ENCODE results near the gene DLGAP1. TPM values are rescaled to one million over a fixed set of nuclear protein-coding genes. Genes with fewer than 3 reads are reported as not detected.

DLGAP1 gene
- total RNA-seq, 2 experiments from 2014 or later = 0.31 to 0.36 TPM

- ATAC-seq (ENCODE audit: poor library complexity) (no peak), DNase-seq (no peak)
- TF ChIP-seq CTCF (IDR thresholded peaks at IDR 0.05) = no peak
- Histone ChIP-seq H3K4me1 (ENCODE audit: insufficient read depth, low read length) (no peaks in the 10 kb centered on the region), H3K36me3 (ENCODE audit: insufficient read depth, low read length) (no peaks in the 10 kb centered on the region), H3K4me3 (ENCODE audit: low read length) (no peak overlapping the region), H3K9me3 (ENCODE audit: control insufficient read depth in 1 of 2, insufficient read depth in 1 of 2, low read length in 2 of 2) (no peaks in the 10 kb centered on the region), H3K27ac (ENCODE audit: low read depth in 1 of 2, low read length in 2 of 2) (no peak overlapping the region), H3K27me3 (ENCODE audit: control insufficient read depth in 1 of 2, insufficient read depth in 2 of 2, low read length in 2 of 2) (no peaks in the 10 kb centered on the region)
- intact Hi-C loops (cut with DNase I, micrococcal nuclease) = no loop called here
- H3K4me3 Mint-ChIP-seq = no peak overlapping the region
- CTCF ChIA-PET = no interaction called here
- no peaks in the 10 kb centered on the region for H3K36me3 Mint-ChIP-seq (ENCODE audit: low read depth)
- no peaks in the 10 kb centered on the region for H3K9me3 Mint-ChIP-seq
- H3K4me1 Mint-ChIP-seq (ENCODE audit: low read depth) = no peaks in the 10 kb centered on the region
- no peaks in the 10 kb centered on the region for H3K27me3 Mint-ChIP-seq
- POLR2A ChIA-PET = no interaction called here
- no peak overlapping the region for H3K27ac Mint-ChIP-seq
Observed at GRCh38 chr18:3914109-3914508, 541.0 kb downstream of the DLGAP1 start.

GRCh38 chr18:3912705-3913104, 542.4 kb downstream of the DLGAP1 start:
- H3K36me3 ChIP-seq (ENCODE audit: insufficient read depth, low read length) = no peaks in the 10 kb centered on the region

DNA sequence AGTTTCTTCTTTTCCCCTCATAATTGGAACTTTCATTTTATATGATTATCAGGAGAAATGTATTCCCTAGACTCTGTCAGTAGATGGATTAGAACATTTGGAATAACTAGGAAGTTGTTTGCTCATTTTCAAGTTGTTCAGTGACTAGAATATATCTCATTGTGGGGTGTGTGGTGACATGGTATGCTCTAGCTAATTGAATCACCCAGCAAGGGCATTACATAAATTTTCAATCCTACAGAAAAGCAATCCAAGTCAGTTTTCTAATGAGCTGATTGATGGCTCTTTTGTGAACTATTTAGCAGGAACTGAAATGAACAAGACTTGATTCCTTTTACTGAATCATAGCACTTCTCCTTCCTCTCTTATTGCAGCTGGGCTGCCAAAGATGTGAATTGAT, 543.7 kb downstream of the DLGAP1 start:
- ChIA-PET CTCF (no interaction called here), POLR2A (no interaction called here)
- Mint-ChIP-seq H3K4me1 (ENCODE audit: low read depth) (no peaks in the 10 kb centered on the region), H3K36me3 (ENCODE audit: low read depth) (no peaks in the 10 kb centered on the region), H3K9me3 (no peaks in the 10 kb centered on the region), H3K4me3 (no peak overlapping the region), H3K27me3 (no peaks in the 10 kb centered on the region), H3K27ac (no peak overlapping the region)
- Histone ChIP-seq H3K27ac (ENCODE audit: low read depth in 1 of 2, low read length in 2 of 2) (no peak overlapping the region), H3K4me1 (ENCODE audit: insufficient read depth, low read length) (no peaks in the 10 kb centered on the region), H3K9me3 (ENCODE audit: control insufficient read depth in 1 of 2, insufficient read depth in 1 of 2, low read length in 2 of 2) (peaks cover 0 to 3% of the 10 kb centered on the region in 2 experiments), H3K4me3 (ENCODE audit: low read length) (no peak overlapping the region), H3K27me3 (ENCODE audit: control insufficient read depth in 1 of 2, insufficient read depth in 2 of 2, low read length in 2 of 2) (no peaks in the 10 kb centered on the region), H3K36me3 (ENCODE audit: insufficient read depth, low read length) (no peaks in the 10 kb centered on the region)
- no peak for ATAC-seq (ENCODE audit: poor library complexity)
- intact Hi-C loops (cut with DNase I, micrococcal nuclease) = no loop called here
- TF ChIP-seq CTCF (IDR thresholded peaks at IDR 0.05) = no peak
- DNase-seq = no peak

More at GRCh38 chr18:3912705-3913104, 542.4 kb downstream of the DLGAP1 start:
- H3K4me1 Mint-ChIP-seq (ENCODE audit: low read depth) = no peaks in the 10 kb centered on the region
- H3K4me3 Mint-ChIP-seq = no peak overlapping the region
- H3K27ac Mint-ChIP-seq = no peak overlapping the region
- H3K36me3 Mint-ChIP-seq (ENCODE audit: low read depth) = no peaks in the 10 kb centered on the region
- POLR2A ChIA-PET = no interaction called here
- intact Hi-C loops (cut with DNase I, micrococcal nuclease) = no loop called here
- ATAC-seq (ENCODE audit: poor library complexity) (no peak), DNase-seq (no peak)
- no peak overlapping the region for H3K27ac ChIP-seq (ENCODE audit: low read depth in 1 of 2, low read length in 2 of 2)
- TF ChIP-seq CTCF (IDR thresholded peaks at IDR 0.05) = no peak
- no peaks in the 10 kb centered on the region for H3K27me3 ChIP-seq (ENCODE audit: control insufficient read depth in 1 of 2, insufficient read depth in 2 of 2, low read length in 2 of 2)
- CTCF ChIA-PET = no interaction called here
- no peaks in the 10 kb centered on the region for H3K4me1 ChIP-seq (ENCODE audit: insufficient read depth, low read length)
- no peaks in the 10 kb centered on the region for H3K27me3 Mint-ChIP-seq
- peaks cover 0 to 1% of the 10 kb centered on the region in 2 experiments for H3K9me3 ChIP-seq (ENCODE audit: control insufficient read depth in 1 of 2, insufficient read depth in 1 of 2, low read length in 2 of 2)
- H3K4me3 ChIP-seq (ENCODE audit: low read length) = no peak overlapping the region
- no peaks in the 10 kb centered on the region for H3K9me3 Mint-ChIP-seq

Data from CD4-positive, alpha-beta T cell (primary cell).